ENCODE data around the gene CD38. TPM values are rescaled to one million over a fixed set of nuclear protein-coding genes. Genes with fewer than 3 reads are reported as not detected.
A peak's percentile ranks its signal among the peaks of the same experiment; 100 is the strongest.
"Not testable (repeated sequence)": the region's sequence is repeated elsewhere in the genome, so short reads cannot be mapped to it uniquely, and the experiment has no call there.

CD38 gene
- total RNA-seq, 1 donor = under 0.01 TPM

GRCh38 chr4:15855804-15856475 lies 77.8 kb downstream of the CD38 start:
- no peak overlapping the region for H3K4me3 ChIP-seq (ENCODE audit: low read depth, low read length)
- no peak for TF ChIP-seq CTCF (IDR thresholded peaks at IDR 0.05; ENCODE audit: insufficient read depth, low read depth, low read length)
- DNase-seq (ENCODE audit: low read depth) = peak; percentile 13

- DNase-seq (ENCODE audit: low read depth); H3K4me3 ChIP-seq (ENCODE audit: low read depth, low read length): not testable (repeated sequence)
These were observed 83.1 kb downstream of the CD38 start for GRCh38 chr4:15861198-15861597.

- DNase-seq (ENCODE audit: low read depth) = no peak
- no peak overlapping the region for H3K4me3 ChIP-seq (ENCODE audit: low read depth, low read length)
- no peak for TF ChIP-seq CTCF (IDR thresholded peaks at IDR 0.05; ENCODE audit: insufficient read depth, low read depth, low read length)
These were observed 86.8 kb downstream of the CD38 start for GRCh38 chr4:15864651-15865566.

GRCh38 chr4:15868111-15868510 lies 90.0 kb downstream of the CD38 start:
- DNase-seq (ENCODE audit: low read depth) = no peak
- TF ChIP-seq CTCF (IDR thresholded peaks at IDR 0.05; ENCODE audit: insufficient read depth, low read depth, low read length) = no peak
- H3K4me3 ChIP-seq (ENCODE audit: low read depth, low read length) = no peak overlapping the region

GRCh38 chr4:15868826-15869413 lies 90.8 kb downstream of the CD38 start:
- DNase-seq (ENCODE audit: low read depth) = no peak
- no peak overlapping the region for H3K4me3 ChIP-seq (ENCODE audit: low read depth, low read length)
- TF ChIP-seq CTCF (IDR thresholded peaks at IDR 0.05; ENCODE audit: insufficient read depth, low read depth, low read length) = no peak

- TF ChIP-seq CTCF (IDR thresholded peaks at IDR 0.05; ENCODE audit: insufficient read depth, low read depth, low read length) = no peak
- no peak overlapping the region for H3K4me3 ChIP-seq (ENCODE audit: low read depth, low read length)
- no peak for DNase-seq (ENCODE audit: low read depth)
These were observed 92.0 kb downstream of the CD38 start for GRCh38 chr4:15870079-15870478.

Measured in fibroblast of villous mesenchyme (primary cell).